Measurements from ENCODE around the gene CCL22.
"Not testable (repeated sequence)": the region's sequence is repeated elsewhere in the genome, so short reads cannot be mapped to it uniquely, and the experiment has no call there.

CCL22 gene

GRCh38 chr16:57329718-57330327, 28.8 kb upstream of the CCL22 start:
- Histone ChIP-seq H3K36me3 (ENCODE audit: control insufficient read depth in 2 of 2, insufficient read depth in 2 of 2, low read length in 2 of 2) (no peaks in the 10 kb centered on the region), H3K9ac (ENCODE audit: low read depth in 1 of 2, low read length in 2 of 2) (no peak overlapping the region), H3K4me3 (ENCODE audit: low read length in 2 of 2) (no peak overlapping the region), H3K9me3 (ENCODE audit: control insufficient read depth in 2 of 2, low read length in 2 of 2) (no peaks in the 10 kb centered on the region), H3K27me3 (ENCODE audit: control insufficient read depth in 2 of 2, insufficient read depth in 2 of 2, low read length in 2 of 2) (no peaks in the 10 kb centered on the region), H3K27ac (ENCODE audit: low read depth in 2 of 2, low read length in 2 of 2) (no peak overlapping the region), H3K4me1 (ENCODE audit: control insufficient read depth in 2 of 2, insufficient read depth in 2 of 2, low read length in 2 of 2) (no peaks in the 10 kb centered on the region)

GRCh38 chr16:57331355-57331754, 27.2 kb upstream of the CCL22 start:
- Histone ChIP-seq H3K27me3 (ENCODE audit: control insufficient read depth in 2 of 2, insufficient read depth in 2 of 2, low read length in 2 of 2) (no peaks in the 10 kb centered on the region), H3K9me3 (ENCODE audit: control insufficient read depth in 2 of 2, low read length in 2 of 2) (no peaks in the 10 kb centered on the region), H3K4me3 (ENCODE audit: low read length in 2 of 2) (no peak overlapping the region), H3K27ac (ENCODE audit: low read depth in 2 of 2, low read length in 2 of 2) (no peak overlapping the region), H3K4me1 (ENCODE audit: control insufficient read depth in 2 of 2, insufficient read depth in 2 of 2, low read length in 2 of 2) (no peaks in the 10 kb centered on the region), H3K36me3 (ENCODE audit: control insufficient read depth in 2 of 2, insufficient read depth in 2 of 2, low read length in 2 of 2) (no peaks in the 10 kb centered on the region), H3K9ac (ENCODE audit: low read depth in 1 of 2, low read length in 2 of 2) (no peak overlapping the region)

- Histone ChIP-seq H3K9ac (ENCODE audit: low read depth in 1 of 2, low read length in 2 of 2) (no peak overlapping the region), H3K4me3 (ENCODE audit: low read length in 2 of 2) (no peak overlapping the region), H3K36me3 (ENCODE audit: control insufficient read depth in 2 of 2, insufficient read depth in 2 of 2, low read length in 2 of 2) (no peaks in the 10 kb centered on the region), H3K4me1 (ENCODE audit: control insufficient read depth in 2 of 2, insufficient read depth in 2 of 2, low read length in 2 of 2) (no peaks in the 10 kb centered on the region), H3K27me3 (ENCODE audit: control insufficient read depth in 2 of 2, insufficient read depth in 2 of 2, low read length in 2 of 2) (no peaks in the 10 kb centered on the region), H3K9me3 (ENCODE audit: control insufficient read depth in 2 of 2, low read length in 2 of 2) (no peaks in the 10 kb centered on the region), H3K27ac (ENCODE audit: low read depth in 2 of 2, low read length in 2 of 2) (no peak overlapping the region)
Observed at GRCh38 chr16:57333402-57333801, 25.2 kb upstream of the CCL22 start.

- Histone ChIP-seq H3K27ac (ENCODE audit: low read depth in 2 of 2, low read length in 2 of 2) (no peak overlapping the region), H3K36me3 (ENCODE audit: control insufficient read depth in 2 of 2, insufficient read depth in 2 of 2, low read length in 2 of 2) (no peaks in the 10 kb centered on the region), H3K4me3 (ENCODE audit: low read length in 2 of 2) (no peak overlapping the region)
Observed at GRCh38 chr16:57335366-57335765, 23.2 kb upstream of the CCL22 start.

GRCh38 chr16:57341062-57341440, 17.5 kb upstream of the CCL22 start:
- peak overlapping the region in 1 of 2 donors; percentile 15 for H3K27ac ChIP-seq (ENCODE audit: low read depth in 2 of 2, low read length in 2 of 2)
- H3K27me3 ChIP-seq (ENCODE audit: control insufficient read depth in 2 of 2, insufficient read depth in 2 of 2, low read length in 2 of 2) = no peaks in the 10 kb centered on the region
- H3K9me3 ChIP-seq (ENCODE audit: control insufficient read depth in 2 of 2, low read length in 2 of 2) = no peaks in the 10 kb centered on the region
- no peak overlapping the region for H3K9ac ChIP-seq (ENCODE audit: low read depth in 1 of 2, low read length in 2 of 2)
- no peaks in the 10 kb centered on the region for H3K36me3 ChIP-seq (ENCODE audit: control insufficient read depth in 2 of 2, insufficient read depth in 2 of 2, low read length in 2 of 2)
- no peak overlapping the region for H3K4me3 ChIP-seq (ENCODE audit: low read length in 2 of 2)
- H3K4me1 ChIP-seq (ENCODE audit: control insufficient read depth in 2 of 2, insufficient read depth in 2 of 2, low read length in 2 of 2) = peaks cover 7 to 17% of the 10 kb centered on the region in 2 donors

More at GRCh38 chr16:57335366-57335765, 23.2 kb upstream of the CCL22 start:
- Histone ChIP-seq H3K9ac (ENCODE audit: low read depth in 1 of 2, low read length in 2 of 2) (no peak overlapping the region), H3K9me3 (ENCODE audit: control insufficient read depth in 2 of 2, low read length in 2 of 2) (no peaks in the 10 kb centered on the region), H3K27me3 (ENCODE audit: control insufficient read depth in 2 of 2, insufficient read depth in 2 of 2, low read length in 2 of 2) (no peaks in the 10 kb centered on the region), H3K4me1 (ENCODE audit: control insufficient read depth in 2 of 2, insufficient read depth in 2 of 2, low read length in 2 of 2) (no peaks in the 10 kb centered on the region)

- H3K9me3 ChIP-seq (ENCODE audit: control insufficient read depth in 2 of 2, low read length in 2 of 2) = no peaks in the 10 kb centered on the region
- H3K36me3 ChIP-seq (ENCODE audit: control insufficient read depth in 2 of 2, insufficient read depth in 2 of 2, low read length in 2 of 2) = no peaks in the 10 kb centered on the region
- no peaks in the 10 kb centered on the region for H3K27me3 ChIP-seq (ENCODE audit: control insufficient read depth in 2 of 2, insufficient read depth in 2 of 2, low read length in 2 of 2)
- peak overlapping the region in 1 of 2 donors; percentile 15 for H3K27ac ChIP-seq (ENCODE audit: low read depth in 2 of 2, low read length in 2 of 2)
- H3K4me3 ChIP-seq (ENCODE audit: low read length in 2 of 2) = no peak overlapping the region
- no peak overlapping the region for H3K9ac ChIP-seq (ENCODE audit: low read depth in 1 of 2, low read length in 2 of 2)
- peaks cover 7 to 17% of the 10 kb centered on the region in 2 donors for H3K4me1 ChIP-seq (ENCODE audit: control insufficient read depth in 2 of 2, insufficient read depth in 2 of 2, low read length in 2 of 2)
Observed at GRCh38 chr16:57341441-57342303, 16.9 kb upstream of the CCL22 start.

- H3K9me3 ChIP-seq (ENCODE audit: control insufficient read depth in 2 of 2, low read length in 2 of 2); H3K27me3 ChIP-seq (ENCODE audit: control insufficient read depth in 2 of 2, insufficient read depth in 2 of 2, low read length in 2 of 2); H3K4me3 ChIP-seq (ENCODE audit: low read length in 2 of 2); H3K27ac ChIP-seq (ENCODE audit: low read depth in 2 of 2, low read length in 2 of 2); H3K9ac ChIP-seq (ENCODE audit: low read depth in 1 of 2, low read length in 2 of 2); H3K36me3 ChIP-seq (ENCODE audit: control insufficient read depth in 2 of 2, insufficient read depth in 2 of 2, low read length in 2 of 2): not testable (repeated sequence)
- H3K4me1 ChIP-seq (ENCODE audit: control insufficient read depth in 2 of 2, insufficient read depth in 2 of 2, low read length in 2 of 2) = peaks cover 7 to 17% of the 10 kb centered on the region in 2 donors
Observed at GRCh38 chr16:57342606-57343005, 16.0 kb upstream of the CCL22 start.

- Histone ChIP-seq H3K27ac (ENCODE audit: low read depth in 2 of 2, low read length in 2 of 2) (no peak overlapping the region), H3K4me1 (ENCODE audit: control insufficient read depth in 2 of 2, insufficient read depth in 2 of 2, low read length in 2 of 2) (peaks cover 7 to 17% of the 10 kb centered on the region in 2 donors), H3K27me3 (ENCODE audit: control insufficient read depth in 2 of 2, insufficient read depth in 2 of 2, low read length in 2 of 2) (peaks cover 0 to 2% of the 10 kb centered on the region in 2 donors), H3K4me3 (ENCODE audit: low read length in 2 of 2) (no peak overlapping the region), H3K9ac (ENCODE audit: low read depth in 1 of 2, low read length in 2 of 2) (no peak overlapping the region), H3K36me3 (ENCODE audit: control insufficient read depth in 2 of 2, insufficient read depth in 2 of 2, low read length in 2 of 2) (no peaks in the 10 kb centered on the region), H3K9me3 (ENCODE audit: control insufficient read depth in 2 of 2, low read length in 2 of 2) (no peaks in the 10 kb centered on the region)
Observed at GRCh38 chr16:57343221-57343620, 15.4 kb upstream of the CCL22 start.

- H3K27me3 ChIP-seq (ENCODE audit: control insufficient read depth in 2 of 2, insufficient read depth in 2 of 2, low read length in 2 of 2); H3K4me3 ChIP-seq (ENCODE audit: low read length in 2 of 2); H3K36me3 ChIP-seq (ENCODE audit: control insufficient read depth in 2 of 2, insufficient read depth in 2 of 2, low read length in 2 of 2); H3K27ac ChIP-seq (ENCODE audit: low read depth in 2 of 2, low read length in 2 of 2); H3K9me3 ChIP-seq (ENCODE audit: control insufficient read depth in 2 of 2, low read length in 2 of 2); H3K9ac ChIP-seq (ENCODE audit: low read depth in 1 of 2, low read length in 2 of 2): not testable (repeated sequence)
- peaks cover 7 to 17% of the 10 kb centered on the region in 2 donors for H3K4me1 ChIP-seq (ENCODE audit: control insufficient read depth in 2 of 2, insufficient read depth in 2 of 2, low read length in 2 of 2)
Observed at GRCh38 chr16:57344094-57344493, 14.5 kb upstream of the CCL22 start.

- no peaks in the 10 kb centered on the region for H3K36me3 ChIP-seq (ENCODE audit: control insufficient read depth in 2 of 2, insufficient read depth in 2 of 2, low read length in 2 of 2)
- no peak overlapping the region for H3K27ac ChIP-seq (ENCODE audit: low read depth in 2 of 2, low read length in 2 of 2)
- peaks cover 7 to 17% of the 10 kb centered on the region in 2 donors for H3K4me1 ChIP-seq (ENCODE audit: control insufficient read depth in 2 of 2, insufficient read depth in 2 of 2, low read length in 2 of 2)
- H3K9ac ChIP-seq (ENCODE audit: low read depth in 1 of 2, low read length in 2 of 2) = no peak overlapping the region
- H3K9me3 ChIP-seq (ENCODE audit: control insufficient read depth in 2 of 2, low read length in 2 of 2) = no peaks in the 10 kb centered on the region
- no peak overlapping the region for H3K4me3 ChIP-seq (ENCODE audit: low read length in 2 of 2)
- peaks cover 0 to 2% of the 10 kb centered on the region in 2 donors for H3K27me3 ChIP-seq (ENCODE audit: control insufficient read depth in 2 of 2, insufficient read depth in 2 of 2, low read length in 2 of 2)
Observed at GRCh38 chr16:57345021-57345420, 13.6 kb upstream of the CCL22 start.
